K562 (cell line): ENCODE data around the gene CASP5. TPM values are rescaled to one million over a fixed set of nuclear protein-coding genes. Genes with fewer than 3 reads are reported as not detected.

Experiments
- ATAC-seq: fragments of 200-7000 bp; cut with Tn5 transposase; 3 replicates; pipeline ENCODE4 v1.9.1; 2020; ENCODE audit warnings: moderate library complexity
- BruUV-seq: library from RNA; stranded (reverse); fragments of 400-500 nt; replicated peaks from 2 replicates; lab custom pipeline; 2021; lab: Mats Ljungman, UMichigan
- CTCF ChIA-PET: fragments of 300-600 bp; formaldehyde crosslinking; extraction: SDS; loops from one replicate; lab custom pipeline; 2021; ENCODE audit warnings: low intra/inter-chr PET ratio; lab: Yijun Ruan, JAX
- POLR2A ChIA-PET: fragments of 300-600, 350-650 bp; sonication (Branson Sonifier 250); formaldehyde crosslinking; extraction: SDS; loops from one replicate; lab custom pipeline; 2021; ENCODE audit warnings: antibody characterized with exemption, inconsistent platforms; lab: Yijun Ruan, JAX
- DNase-seq, 4 experiments: peaks; one replicate each; pipeline versions ENCODE4 v3.0.0 to v3.0.0-alpha.2; 2011 to 2018; ENCODE audit warnings: low spot score in 3 of 4, mixed read lengths in 3 of 4; ENCODE audit errors: extremely low read depth in 1 of 4
- FAIRE-seq: peaks from 2 replicates; lab custom pipeline; 2011; peaks lifted over from hg19 to GRCh38; lab: Jason Lieb, UNC
- H2AFZ ChIP-seq: 2 replicates; pipeline ENCODE4 v1.6.0; 2011; ENCODE audit warnings: low read depth, low read length, control low read depth, inconsistent platforms
- H3K27ac ChIP-seq: fragments of 200-600 bp; 3 replicates; pipeline ENCODE4 v1.8.0; 2011; ENCODE audit warnings: low read depth, mild to moderate bottlenecking, control low read depth, inconsistent platforms, low read length, moderate library complexity, mixed read lengths; ENCODE audit errors: extremely low read depth
- H3K27me3 ChIP-seq, 2 experiments: fragments of 300-600 bp in 1 of 2; 2 replicates in 1 of 2; 3 replicates in 1 of 2; pipeline versions ENCODE4 v1.6.0 to v1.8.0; 2011; ENCODE audit warnings: inconsistent platforms in 2 of 2, low read length in 2 of 2, mild to moderate bottlenecking in 1 of 2, mixed read lengths in 1 of 2, moderate library complexity in 1 of 2; ENCODE audit not compliant: control insufficient read depth in 2 of 2, insufficient read depth in 2 of 2
- H3K36me3 ChIP-seq: fragments of 300-600 bp; 3 replicates; pipeline ENCODE4 v1.8.0; 2011; ENCODE audit warnings: mild to moderate bottlenecking, low read length, inconsistent platforms; ENCODE audit not compliant: control insufficient read depth, insufficient read depth
- H3K4me1 ChIP-seq, 2 experiments: fragments of 200-600 bp in 1 of 2; replicated peaks in 1 of 2; 2 replicates in 1 of 2; 3 replicates in 1 of 2; pipeline versions ENCODE4 v1.5.1 to v1.8.0; 2011; ENCODE audit warnings: inconsistent platforms in 2 of 2, low read length in 2 of 2, mild to moderate bottlenecking in 1 of 2, mixed read lengths in 1 of 2, moderate library complexity in 1 of 2; ENCODE audit not compliant: control insufficient read depth in 2 of 2, insufficient read depth in 2 of 2
- H3K4me2 ChIP-seq: 2 replicates; pipeline ENCODE4 v1.6.1; 2011; ENCODE audit warnings: low read length, control low read depth, inconsistent platforms, mixed read lengths; ENCODE audit not compliant: insufficient read depth
- H3K4me3 ChIP-seq: fragments of 200-600 bp; sonication (generic), shearing (Covaris generic); 2 replicates; pipeline ENCODE4 v1.5.1; 2016; ENCODE audit warnings: control low read depth, inconsistent platforms
- H3K79me2 ChIP-seq: fragments of 200-600 bp; 3 replicates; pipeline ENCODE4 v1.8.0; 2011; ENCODE audit warnings: low read length, inconsistent platforms; ENCODE audit not compliant: control insufficient read depth, insufficient read depth
- H3K9ac ChIP-seq, 2 experiments: 2 replicates each; pipeline versions ENCODE4 v1.6.0 to v1.6.1; 2011; ENCODE audit warnings: low read depth in 2 of 2, low read length in 2 of 2, control low read depth in 1 of 2, inconsistent platforms in 1 of 2, mild to moderate bottlenecking in 1 of 2, mixed read lengths in 1 of 2; ENCODE audit not compliant: insufficient read depth in 1 of 2
- H3K9me1 ChIP-seq: one replicate; pipeline ENCODE4 v1.6.0; 2011; ENCODE audit warnings: inconsistent platforms, mild to moderate bottlenecking, low read length, moderate library complexity; ENCODE audit not compliant: control insufficient read depth, insufficient read depth
- H3K9me3 ChIP-seq: replicated peaks from 2 replicates; pipeline ENCODE4 v1.5.1; 2011; ENCODE audit warnings: low read depth, low read length, inconsistent platforms; ENCODE audit not compliant: control insufficient read depth, insufficient read depth
- H4K20me1 ChIP-seq: replicated peaks from 2 replicates; pipeline ENCODE4 v1.6.1; 2011; ENCODE audit warnings: low read length, inconsistent platforms, mixed read lengths; ENCODE audit not compliant: control insufficient read depth, insufficient read depth
- BCLAF1 ChIP-seq, 2 experiments: fragments of 450-650 bp in 1 of 2; IDR thresholded peaks; 2 replicates each; pipeline ENCODE4 v1.6.1; 2011 to 2017; ENCODE audit warnings: low read depth in 2 of 2, antibody characterized with exemption in 1 of 2, borderline replicate concordance in 1 of 2, low read length in 1 of 2, mild to moderate bottlenecking in 1 of 2, mixed read lengths in 1 of 2; ENCODE audit not compliant: control insufficient read depth in 1 of 2
- CGGBP1 ChIP-seq: fragments of 250-450 bp; sonication (Bioruptor Pico); IDR thresholded peaks from 2 replicates; pipeline ENCODE4 v1.9.0; 2021; ENCODE audit warnings: mild to moderate bottlenecking
- DMBX1 ChIP-seq: fragments of 250-450 bp; sonication (Bioruptor Pico); IDR thresholded peaks from 2 replicates; pipeline ENCODE4 v1.8.0; 2022; ENCODE audit warnings: inconsistent platforms, mild to moderate bottlenecking, moderate library complexity, borderline replicate concordance
- HDAC3 ChIP-seq: fragments of 450-650 bp; IDR thresholded peaks from 2 replicates; pipeline ENCODE4 v1.6.1; 2018; ENCODE audit warnings: borderline replicate concordance, mild to moderate bottlenecking, moderate library complexity; ENCODE audit not compliant: partially characterized antibody
- KLF1 ChIP-seq: fragments of 450-650 bp; IDR thresholded peaks from 2 replicates; pipeline ENCODE4 v1.6.1; 2016; ENCODE audit warnings: missing genetic modification characterization, missing compliant biosample characterization
- MCM7 ChIP-seq, 2 experiments: fragments of 450-650 bp; IDR thresholded peaks; 2 replicates each; pipeline ENCODE4 v1.6.1; 2016 to 2018
- MYC ChIP-seq, 2 experiments: fragments of 250-450 bp in 1 of 2; sonication (Bioruptor Pico) in 1 of 2; IDR thresholded peaks; 2 replicates each; pipeline versions ENCODE4 v1.5.1 to v1.6.1; 2012 to 2021; ENCODE audit warnings: low read depth in 2 of 2, borderline replicate concordance in 1 of 2, improper control_type of control experiment in 1 of 2, low read length in 1 of 2, mild to moderate bottlenecking in 1 of 2, moderate library complexity in 1 of 2
- NCOR1 ChIP-seq: fragments of 450-650 bp; IDR thresholded peaks from 2 replicates; pipeline ENCODE4 v1.6.1; 2016; ENCODE audit warnings: mild to moderate bottlenecking, moderate library complexity
- RHOXF2B ChIP-seq: fragments of 250-450 bp; sonication (Bioruptor Pico); conservative IDR thresholded peaks from 2 replicates; pipeline ENCODE4 v1.5.1; 2021
- SMAD4 ChIP-seq: fragments of 250-450 bp; sonication (Bioruptor Pico); conservative IDR thresholded peaks from 2 replicates; pipeline ENCODE4 v1.8.0; 2021; ENCODE audit warnings: inconsistent platforms, mild to moderate bottlenecking, moderate library complexity
- TCF7 ChIP-seq: sonication (generic); IDR thresholded peaks from 2 replicates; pipeline ENCODE4 v1.6.1; 2016; ENCODE audit warnings: antibody characterized with exemption, borderline replicate concordance
- TFAM ChIP-seq: fragments of 250-450 bp; sonication (Bioruptor Pico); conservative IDR thresholded peaks from 2 replicates; pipeline ENCODE4 v1.5.0; 2021; ENCODE audit warnings: mild to moderate bottlenecking, moderate library complexity
- ZBTB5 ChIP-seq: fragments of 450-650 bp; IDR thresholded peaks from 2 replicates; pipeline ENCODE4 v1.6.1; 2017; ENCODE audit warnings: antibody characterized with exemption
- ZNF232 ChIP-seq: sonication (generic); formaldehyde crosslinking; IDR thresholded peaks from 2 replicates; pipeline ENCODE4 v1.8.0; 2022; ENCODE audit warnings: mild to moderate bottlenecking, missing genetic modification reagents
- ZNF644 ChIP-seq: fragments of 200-800 bp; sonication (Bioruptor generic); IDR thresholded peaks from 2 replicates; pipeline ENCODE4 v1.6.1; 2016; ENCODE audit warnings: low read depth, missing genetic modification characterization, missing compliant biosample characterization
- ZNF764 ChIP-seq: fragments of 250-450 bp; sonication (Bioruptor Pico); IDR thresholded peaks from 2 replicates; pipeline ENCODE4 v1.4.0; 2020; ENCODE audit warnings: low read depth, mild to moderate bottlenecking, moderate library complexity
- WGBS: fragments of 100-300 bp; shearing (Covaris generic); methylation state at CpG from one replicate; pipeline ENCODE4 v1.1.6; 2016; ENCODE audit warnings: low coverage, mixed read lengths; ENCODE audit not compliant: insufficient coverage; ENCODE audit errors: missing lambda C conversion rate; 5-methylcytosine and 5-hydroxymethylcytosine counted together
- in situ Hi-C: fragments of 300-500 bp; cut with MboI; formaldehyde crosslinking; loops from 4 replicates; pipeline ENCODE4 v1.15.0; 2018; ENCODE audit warnings: inconsistent platforms, mixed read lengths
- intact Hi-C: fragments of 100-400 bp; cut with micrococcal nuclease; formaldehyde crosslinking; loops from 2 replicates; pipeline ENCODE4 v1.14.2; 2022
- polyA plus RNA-seq, 8 experiments: library from polyadenylated mRNA; depleted of rRNA in 4 of 8; stranded (reverse) in 5 of 8; unstranded in 3 of 8; fragments of >200 nt; fragmentation: Nextera tagmentation in 2 of 8; fragmentation: Illumina TruSeq in 1 of 8; extraction: Ambion mirVana in 2 of 8; extraction: Trizol in 1 of 8; gene quantifications; 2 replicates each; pipeline versions ENCODE4 v1.2.1 to v1.2.3, GENCODE V29; 2011 to 2014; ENCODE audit warnings: inconsistent platforms in 1 of 8, missing spikeins in 1 of 8
- total RNA-seq, 7 experiments: library from RNA; depleted of rRNA in 6 of 7; stranded (reverse); fragments of >200 nt in 6 of 7; fragmentation: Illumina TruSeq in 2 of 7; extraction: Trizol in 2 of 7; gene quantifications; 2 replicates each; pipeline versions ENCODE4 v1.2.1 to v1.2.3, GENCODE V29; 2011 to 2021; ENCODE audit warnings: low replicate concordance in 1 of 7
- TF ChIP-seq, protein P1 (sequence below): fragments of 250-450 bp; sonication (Bioruptor Pico); IDR thresholded peaks from 2 replicates; pipeline ENCODE4 v1.5.0; 2021

Gene CASP5
- total and polyA plus RNA-seq, 9 of the 15 experiments (the other 6 are each of a cell fraction or from before 2014, with no cell fraction given) = not detected

DNA sequence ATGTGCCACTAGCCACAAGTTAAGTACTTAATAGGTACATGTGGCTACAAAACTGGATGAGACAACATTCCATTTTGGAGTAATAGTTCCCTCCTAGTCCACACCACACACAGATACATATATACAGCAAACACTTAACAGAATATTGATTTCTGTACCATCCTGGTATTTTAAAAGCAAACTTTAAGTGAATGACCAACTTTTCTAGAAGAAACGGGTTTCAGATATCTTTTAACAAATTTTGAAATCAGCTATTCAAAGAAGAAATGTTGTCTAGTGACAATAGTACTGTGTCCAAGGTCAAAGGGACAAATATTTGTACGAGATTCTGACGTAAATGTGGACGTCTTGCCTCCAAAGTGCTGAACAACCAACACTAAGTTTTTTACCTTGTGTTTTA lies 34.5 kb upstream of the CASP5 start (continued):
- no peak for TF ChIP-seq KLF1
- no peak for TF ChIP-seq MCM7 (IDR thresholded peaks at IDR 0.05)
- TF ChIP-seq NCOR1 = no peak
- TF ChIP-seq, protein P1, sequence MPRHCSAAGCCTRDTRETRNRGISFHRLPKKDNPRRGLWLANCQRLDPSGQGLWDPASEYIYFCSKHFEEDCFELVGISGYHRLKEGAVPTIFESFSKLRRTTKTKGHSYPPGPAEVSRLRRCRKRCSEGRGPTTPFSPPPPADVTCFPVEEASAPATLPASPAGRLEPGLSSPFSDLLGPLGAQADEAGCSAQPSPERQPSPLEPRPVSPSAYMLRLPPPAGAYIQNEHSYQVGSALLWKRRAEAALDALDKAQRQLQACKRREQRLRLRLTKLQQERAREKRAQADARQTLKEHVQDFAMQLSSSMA (CRISPR knock-in tag) = no peak
- TF ChIP-seq BCLAF1 (IDR thresholded peaks at IDR 0.05; ENCODE audit: borderline replicate concordance in 1 of 2, control insufficient read depth in 1 of 2, low read depth in 2 of 2, low read length in 1 of 2) = no peak
- no peak for TF ChIP-seq CGGBP1

- Histone ChIP-seq H3K4me2 (no peak overlapping the region), H3K27me3 (no peaks in the 10 kb centered on the region), H3K79me2 (no peaks in the 10 kb centered on the region), H3K9me3 (no peaks in the 10 kb centered on the region), H3K27ac (no peak overlapping the region), H2AFZ (no peak overlapping the region), H3K4me1 (no peaks in the 10 kb centered on the region), H3K4me3 (no peak overlapping the region), H3K36me3 (no peaks in the 10 kb centered on the region), H3K9me1 (no peaks in the 10 kb centered on the region), H4K20me1 (no peaks in the 10 kb centered on the region), H3K9ac (no peak overlapping the region)
- 7% methylated on average over 1 of the region's 1 CpG for WGBS
- no peak for FAIRE-seq
- POLR2A ChIA-PET = no interaction called here
- in situ Hi-C loops = no loop called here
- intact Hi-C loops = no loop called here
- ATAC-seq = no peak
- CTCF ChIA-PET = no interaction called here
- no peak for DNase-seq
- BruUV-seq = no TSS peak
- TF ChIP-seq ZNF764 (CRISPR knock-in tag) (no peak), MYC (IDR thresholded peaks at IDR 0.05; ENCODE audit: low read depth, low read length) (no peak), MYC (CRISPR knock-in tag; IDR thresholded peaks at IDR 0.05; ENCODE audit: borderline replicate concordance, low read depth) (no peak), TCF7 (no peak), RHOXF2B (no peak), ZBTB5 (no peak), TFAM (CRISPR knock-in tag) (no peak), ZNF232 (CRISPR knock-in tag) (no peak), SMAD4 (CRISPR knock-in tag) (no peak), HDAC3 (no peak), ZNF644 (no peak), DMBX1 (CRISPR knock-in tag) (no peak)
These were observed 33.5 kb upstream of the CASP5 start for GRCh38 chr11:105056446-105056845.
